ENCODE results near the gene XPO6. TPM values are rescaled to one million over a fixed set of nuclear protein-coding genes. Genes with fewer than 3 reads are reported as not detected.

Gene XPO6
- total RNA-seq, 1 donor from 2014 or later: 115 TPM

- DNase-seq (ENCODE audit: low spot score in 2 of 2, unreplicated experiment in 2 of 2): no peak
- Mint-ChIP-seq H3K9me3 (no peaks in the 10 kb centered on the region), H3K27ac (no peak overlapping the region), H3K4me3 (no peak overlapping the region), H3K4me1 (peaks cover 4% of the 10 kb centered on the region), H3K27me3 (ENCODE audit: low read depth) (no peaks in the 10 kb centered on the region), H3K36me3 (peaks cover 48% of the 10 kb centered on the region)
- no peak for TF ChIP-seq CTCF (IDR thresholded peaks at IDR 0.05; ENCODE audit: unreplicated experiment)
Measured at GRCh38 chr16:28101533-28101890, 110.3 kb downstream of the XPO6 start.

DNA sequence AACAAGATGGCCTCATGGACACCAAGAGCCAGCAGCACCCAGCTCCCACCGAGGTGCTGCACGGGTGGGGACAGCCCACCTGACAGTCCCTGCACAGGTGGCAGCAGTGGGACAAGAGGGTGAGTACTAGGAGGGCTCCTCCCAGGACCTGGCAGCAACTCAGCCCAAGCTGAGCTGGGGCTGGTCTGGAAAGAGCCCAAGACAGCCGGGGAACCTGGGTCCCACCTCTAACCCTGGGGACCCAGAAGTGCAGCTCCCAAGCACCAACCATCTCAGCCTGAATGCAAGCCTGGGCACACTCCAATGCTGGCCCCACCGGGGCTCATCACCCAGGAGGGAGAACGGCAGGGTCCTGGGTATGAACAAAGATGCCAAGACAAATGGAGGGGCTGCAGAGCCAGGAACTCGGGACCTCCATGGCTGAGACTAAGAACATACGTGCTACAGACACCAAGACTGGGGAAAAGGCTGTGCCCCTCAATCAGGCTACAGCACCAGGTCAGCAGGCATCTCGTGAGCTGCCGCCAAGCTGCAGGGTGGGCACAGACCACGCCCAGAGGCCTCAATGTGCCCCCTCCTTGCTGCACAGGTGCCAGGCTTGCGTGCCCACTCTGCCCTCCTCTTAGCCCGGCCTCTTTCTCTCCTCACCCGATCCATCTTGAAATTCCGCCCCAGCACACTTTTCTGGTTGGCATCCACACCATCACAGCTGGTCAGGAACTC lies 110.8 kb downstream of the XPO6 start:
- Mint-ChIP-seq H3K9me3 (no peaks in the 10 kb centered on the region), H3K4me1 (peaks cover 4% of the 10 kb centered on the region), H3K4me3 (no peak overlapping the region), H3K36me3 (peaks cover 48% of the 10 kb centered on the region), H3K27me3 (ENCODE audit: low read depth) (no peaks in the 10 kb centered on the region), H3K27ac (no peak overlapping the region)
- DNase-seq (ENCODE audit: low spot score in 2 of 2, unreplicated experiment in 2 of 2): no peak
- TF ChIP-seq CTCF (IDR thresholded peaks at IDR 0.05; ENCODE audit: unreplicated experiment): no peak

- H3K9me3 Mint-ChIP-seq: no peaks in the 10 kb centered on the region
- no peak for DNase-seq (ENCODE audit: low spot score in 2 of 2, unreplicated experiment in 2 of 2)
- no peak for TF ChIP-seq CTCF (IDR thresholded peaks at IDR 0.05; ENCODE audit: unreplicated experiment)
- H3K4me3 Mint-ChIP-seq: no peak overlapping the region
- no peak overlapping the region for H3K27ac Mint-ChIP-seq
- peaks cover 39% of the 10 kb centered on the region for H3K36me3 Mint-ChIP-seq
- H3K27me3 Mint-ChIP-seq (ENCODE audit: low read depth): no peaks in the 10 kb centered on the region
- peaks cover 4% of the 10 kb centered on the region for H3K4me1 Mint-ChIP-seq
Measured at GRCh38 chr16:28098959-28099945, 112.5 kb downstream of the XPO6 start.

DNA sequence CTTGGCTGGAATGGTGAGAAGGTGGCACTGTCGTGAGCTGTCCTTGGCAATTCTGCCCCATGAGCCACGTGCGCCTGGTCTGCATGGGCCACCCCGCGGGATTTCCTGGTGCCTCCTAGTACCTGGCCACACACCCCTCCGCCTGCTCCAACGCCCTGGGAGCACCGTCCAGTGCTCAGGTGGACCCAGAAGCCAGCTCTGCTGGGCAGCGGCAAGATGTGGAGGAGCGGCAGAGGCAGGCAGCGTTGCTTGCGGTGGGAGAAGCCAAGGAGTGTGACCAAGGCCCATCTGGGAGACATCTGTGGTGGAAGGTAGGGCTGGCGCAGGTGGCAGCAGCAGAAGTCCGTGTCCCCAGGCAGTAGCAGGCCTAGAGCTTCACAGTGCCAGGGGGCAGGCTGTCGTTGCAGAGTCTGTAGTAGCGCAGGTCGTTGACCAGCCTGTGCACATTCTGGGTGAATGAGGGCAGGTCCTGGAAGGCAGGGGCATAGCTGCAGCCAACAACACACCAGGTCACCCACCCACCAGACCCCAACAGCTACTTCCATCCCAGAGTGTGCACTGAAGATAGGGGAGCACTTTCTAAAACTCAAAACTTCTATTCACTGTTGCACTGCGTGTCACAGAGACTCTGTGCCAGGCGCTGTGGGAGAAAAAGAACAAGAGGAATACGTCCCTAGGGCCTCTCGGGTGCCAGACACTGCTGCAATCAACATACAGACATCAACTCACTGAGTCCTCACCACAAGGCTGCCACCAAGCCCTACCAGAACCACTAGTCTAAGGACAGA lies 113.4 kb downstream of the XPO6 start:
- no peaks in the 10 kb centered on the region for H3K9me3 Mint-ChIP-seq
- H3K4me3 Mint-ChIP-seq: no peak overlapping the region
- TF ChIP-seq CTCF (IDR thresholded peaks at IDR 0.05; ENCODE audit: unreplicated experiment): no peak
- H3K27ac Mint-ChIP-seq: no peak overlapping the region
- no peak for DNase-seq (ENCODE audit: low spot score in 2 of 2, unreplicated experiment in 2 of 2)
- H3K4me1 Mint-ChIP-seq: peaks cover 4% of the 10 kb centered on the region
- H3K36me3 Mint-ChIP-seq: peaks cover 30% of the 10 kb centered on the region
- no peaks in the 10 kb centered on the region for H3K27me3 Mint-ChIP-seq (ENCODE audit: low read depth)

Data from mesothelial cell of epicardium (in vitro differentiated cells).